Activated naive CD8-positive, alpha-beta T cell treated with anti-CD3 and anti-CD28 coated beads, Interleukin-2, amount 50 U/mL, for 16 hours (primary cell): ENCODE results near the gene PLS3.

Experiments used
- DNase-seq: peaks from one replicate; pipeline ENCODE4 v3.0.0-alpha.2; 2020; ENCODE audit warnings: low read depth, low spot score

PLS3 gene

DNA sequence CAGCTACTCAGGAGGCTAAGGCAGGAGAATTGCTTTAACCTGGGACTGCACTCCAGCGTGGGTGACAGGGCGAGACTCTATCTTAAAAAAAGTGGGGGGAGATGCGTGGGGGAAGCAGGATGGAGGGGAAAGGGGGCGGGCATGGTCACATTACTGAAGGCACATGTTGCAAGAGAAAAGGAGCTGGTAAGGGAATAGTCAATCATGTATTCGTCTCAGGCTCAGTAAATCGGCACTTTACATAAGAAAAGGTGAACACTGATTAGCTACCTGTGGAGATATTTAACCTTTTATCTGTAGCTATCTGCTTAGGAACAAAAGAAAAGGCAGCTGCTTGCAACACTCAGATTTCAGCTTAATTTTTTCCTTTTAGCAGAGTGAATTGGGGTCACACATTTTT is 132.5 kb downstream of the PLS3 start:
- no peak for DNase-seq

DNA sequence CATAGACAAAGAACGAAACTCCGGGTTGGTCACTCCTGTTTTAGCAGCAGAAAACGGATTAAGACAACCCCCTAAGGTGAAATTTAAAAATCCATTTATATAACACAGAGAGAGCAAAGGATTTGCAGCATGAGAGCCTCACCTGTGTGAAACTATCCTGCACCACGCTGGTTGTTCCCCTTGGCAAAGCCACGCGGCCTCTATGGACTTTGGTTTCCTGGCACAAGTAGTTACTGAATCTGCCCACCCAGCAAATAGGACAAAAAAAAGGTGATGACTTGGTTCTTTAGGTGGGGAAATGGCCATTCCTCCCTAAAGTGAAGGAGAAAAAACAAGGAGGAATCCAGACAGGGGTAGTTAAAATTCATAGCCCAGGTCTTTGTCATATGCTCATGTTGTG is 133.1 kb downstream of the PLS3 start:
- DNase-seq, result no peak

DNA sequence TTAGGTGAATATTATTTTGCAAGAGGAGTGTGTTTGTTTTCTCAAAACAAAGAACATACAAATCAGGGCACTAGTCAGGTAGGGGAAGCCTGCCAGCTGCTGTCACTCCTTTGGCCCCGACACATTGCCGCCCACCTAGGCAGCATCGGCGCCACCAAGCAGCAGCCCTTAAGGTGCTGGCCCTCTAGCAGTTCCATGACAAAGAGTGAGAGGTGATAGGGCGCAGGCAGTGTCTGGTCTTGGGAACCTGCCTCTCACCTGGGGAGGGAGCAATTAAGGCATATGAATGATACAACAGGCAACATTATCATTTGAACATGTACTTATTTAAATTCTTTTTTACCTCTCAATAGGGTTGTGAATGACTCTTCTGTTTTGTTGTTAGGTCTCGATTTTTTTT is 135.1 kb downstream of the PLS3 start:
- DNase-seq, result no peak

DNA sequence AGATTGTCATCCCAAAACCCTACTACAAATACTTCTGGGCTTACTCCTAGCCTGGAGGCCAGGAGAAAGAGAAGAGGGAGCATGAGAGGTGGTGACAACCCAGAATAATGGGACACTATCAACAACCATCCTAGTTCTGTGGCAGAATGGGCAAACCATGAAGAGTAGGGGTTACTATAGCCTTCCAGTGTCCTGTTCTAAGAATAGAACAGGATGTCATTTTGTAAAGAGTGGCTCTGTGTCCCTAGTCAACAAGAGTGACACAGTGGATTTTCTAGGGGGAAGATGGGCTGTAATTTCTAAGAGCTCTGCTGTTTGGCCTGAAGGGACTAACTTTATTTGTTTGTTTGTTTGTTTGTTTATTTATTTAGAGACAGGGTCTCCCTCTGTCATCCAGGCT is 136.0 kb downstream of the PLS3 start:
- no peak for DNase-seq

DNA sequence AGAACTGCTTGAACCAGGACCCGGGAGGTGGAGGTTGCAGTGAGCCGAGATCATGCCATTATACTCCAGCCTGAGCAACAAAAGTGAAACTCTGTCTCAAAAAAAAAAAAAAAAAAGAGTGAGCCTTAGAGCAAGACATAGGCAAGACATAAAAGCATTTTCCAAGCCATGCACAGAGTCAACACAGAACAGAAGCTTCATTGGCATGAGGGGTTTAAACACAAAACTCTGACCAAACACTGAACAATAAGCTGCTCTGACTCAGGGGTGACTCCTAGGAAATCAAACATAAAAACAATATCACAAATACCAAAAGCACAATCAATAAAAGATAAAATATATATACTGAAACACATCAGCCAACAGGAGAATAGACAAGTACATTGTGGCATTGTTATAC is 136.8 kb downstream of the PLS3 start:
- no peak for DNase-seq
